Forelimb muscle (tissue), 1 donor: ENCODE measurements around the gene PRKCE. TPM values are rescaled to one million over a fixed set of nuclear protein-coding genes. Genes with fewer than 3 reads are reported as not detected.

Experiments used
- DNase-seq: peaks from one replicate; pipeline ENCODE4 v3.0.0-alpha.2; 2013; ENCODE audit warnings: low read depth
- polyA plus RNA-seq: library from polyadenylated mRNA; unstranded; fragments of 120-200 nt; gene quantifications from one replicate; pipeline ENCODE4 v1.2.1, GENCODE V29; 2013; ENCODE audit not compliant: insufficient read length

PRKCE gene
- polyA plus RNA-seq, 1 donor, result 5.1 TPM

DNA sequence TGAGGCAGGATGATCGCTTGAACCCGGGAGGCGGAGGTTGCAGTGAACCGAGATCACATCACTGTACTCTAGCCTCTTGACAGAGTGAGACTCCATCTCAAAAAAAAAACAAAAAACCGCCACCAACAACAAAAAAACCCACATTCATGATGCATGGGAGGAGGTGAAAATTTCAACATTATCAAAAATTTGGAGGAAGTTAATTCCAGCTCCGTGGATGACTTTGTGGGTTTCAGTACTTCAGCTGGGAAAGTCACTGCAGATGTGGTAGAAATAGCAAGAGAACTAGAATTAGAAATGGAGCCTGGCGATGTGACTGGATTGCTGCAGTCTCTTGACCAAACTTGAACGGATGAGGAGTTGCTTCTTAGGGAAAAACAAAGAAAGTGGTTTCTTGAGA is 74.3 kb downstream of the PRKCE start:
- DNase-seq, result no peak

DNA sequence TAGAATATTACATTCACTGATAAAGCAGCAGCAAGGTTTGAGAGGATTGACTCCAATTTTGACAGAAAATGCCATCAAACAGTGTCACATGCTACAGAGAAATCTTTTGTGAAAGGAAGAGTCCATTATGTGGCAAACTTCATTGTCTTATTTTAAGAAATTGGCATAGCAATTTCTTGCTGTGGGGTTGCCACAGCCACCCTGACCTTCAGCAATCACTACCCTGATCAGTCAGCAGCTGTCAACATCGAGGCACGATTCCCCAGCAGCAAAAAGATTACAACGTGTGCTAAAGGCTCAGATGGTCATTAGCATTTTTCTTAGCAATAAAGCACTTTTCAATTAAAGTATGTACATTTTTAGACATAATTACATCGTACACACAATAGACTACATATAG is 74.7 kb downstream of the PRKCE start:
- no peak for DNase-seq

DNA sequence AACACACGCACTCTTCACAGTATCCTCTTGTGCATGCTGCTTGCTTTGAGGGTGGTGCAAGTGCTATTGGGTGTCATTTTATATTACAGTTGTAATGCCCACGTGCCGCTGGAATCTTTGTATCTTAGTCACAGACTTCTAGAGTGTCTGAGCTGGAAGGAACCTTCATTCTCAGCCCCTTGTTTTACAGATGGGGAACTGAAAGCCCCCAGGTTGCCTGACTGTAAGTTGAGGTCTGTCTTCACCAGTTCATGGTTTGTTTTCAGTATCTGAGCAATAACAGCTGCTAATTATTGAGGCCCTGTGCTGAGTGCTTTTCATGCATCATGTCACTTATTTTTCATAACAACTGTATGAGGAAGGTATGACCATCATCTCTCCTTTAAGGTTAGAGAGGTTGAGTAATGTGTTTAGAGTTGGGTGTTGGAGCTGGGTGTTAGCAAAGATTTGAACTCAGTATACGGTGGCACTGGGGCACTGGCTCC is 77.0 kb downstream of the PRKCE start:
- DNase-seq, result no peak

DNA sequence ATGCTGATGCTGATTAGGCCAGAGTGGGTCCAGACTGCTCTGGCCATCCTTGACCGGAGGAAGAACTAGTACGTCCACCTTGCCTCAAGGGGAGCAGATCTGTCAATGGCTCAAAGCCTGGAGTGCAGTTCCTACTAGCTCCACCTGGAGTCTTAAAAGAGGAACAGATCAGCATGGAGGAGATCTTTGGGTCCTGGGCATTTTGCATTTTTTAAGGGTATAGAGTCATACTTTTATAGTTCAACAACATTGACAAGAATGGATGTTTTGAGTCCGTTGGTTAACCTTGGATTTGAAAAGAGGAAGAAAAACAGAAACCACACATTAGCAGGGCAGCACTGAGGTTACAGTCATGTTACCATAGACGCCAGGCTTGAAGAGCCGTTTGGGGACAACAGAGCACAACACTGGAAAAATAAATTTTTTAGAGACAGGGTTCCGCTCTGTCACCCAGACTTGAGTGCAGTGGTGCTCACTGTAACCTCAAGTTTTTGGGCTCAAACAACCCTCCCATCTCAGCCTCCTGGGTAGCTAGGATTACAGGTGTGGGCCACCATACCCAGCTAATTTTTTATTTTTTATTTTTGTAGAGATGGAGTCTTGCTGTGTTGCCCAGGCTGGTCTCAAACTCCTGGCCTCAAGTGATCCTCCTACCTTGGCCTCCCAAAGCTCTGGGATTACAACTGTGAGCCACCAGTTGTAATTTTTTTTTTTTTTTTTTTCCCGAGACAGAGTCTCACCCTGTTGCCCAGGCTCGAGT is 78.5 kb downstream of the PRKCE start:
- DNase-seq, result no peak

DNA sequence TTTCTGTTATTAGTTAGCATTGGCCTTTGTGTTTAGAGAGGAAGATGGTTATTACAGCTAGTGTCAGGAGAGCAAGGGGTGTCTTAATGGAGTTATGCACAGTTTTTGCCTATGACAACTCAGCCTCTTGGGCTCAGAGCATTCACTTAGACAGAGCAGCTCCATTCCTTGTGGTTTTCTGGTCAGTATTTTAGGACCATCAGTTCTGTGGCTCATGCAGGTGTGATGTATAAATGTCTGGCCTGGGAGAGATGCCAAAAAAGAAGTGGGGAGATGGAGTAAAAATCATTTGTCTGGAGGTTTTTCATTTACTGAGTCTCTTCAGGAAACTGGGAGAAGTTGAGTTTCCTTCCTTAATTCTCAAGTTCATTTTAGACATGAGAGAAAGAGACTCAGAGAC is 79.7 kb downstream of the PRKCE start:
- DNase-seq, result no peak

DNA sequence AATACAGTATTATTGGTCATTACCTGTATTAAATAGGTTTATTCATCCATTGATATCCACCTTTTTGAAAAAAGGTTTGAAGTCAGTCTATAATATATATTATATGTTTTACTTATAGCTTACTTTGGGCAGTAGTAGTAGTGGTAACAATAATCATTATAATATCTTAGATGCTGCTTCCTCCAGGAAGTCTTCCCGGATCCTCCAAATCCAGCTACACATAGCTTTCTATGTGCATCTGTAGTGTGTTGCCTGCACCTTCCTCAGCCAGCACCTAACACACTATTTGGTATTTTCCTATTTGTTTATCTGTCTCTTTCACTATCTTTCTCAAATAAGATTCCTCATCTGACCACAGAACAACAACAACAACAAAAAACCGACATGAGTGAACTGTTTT is 81.0 kb downstream of the PRKCE start:
- no peak for DNase-seq

DNA sequence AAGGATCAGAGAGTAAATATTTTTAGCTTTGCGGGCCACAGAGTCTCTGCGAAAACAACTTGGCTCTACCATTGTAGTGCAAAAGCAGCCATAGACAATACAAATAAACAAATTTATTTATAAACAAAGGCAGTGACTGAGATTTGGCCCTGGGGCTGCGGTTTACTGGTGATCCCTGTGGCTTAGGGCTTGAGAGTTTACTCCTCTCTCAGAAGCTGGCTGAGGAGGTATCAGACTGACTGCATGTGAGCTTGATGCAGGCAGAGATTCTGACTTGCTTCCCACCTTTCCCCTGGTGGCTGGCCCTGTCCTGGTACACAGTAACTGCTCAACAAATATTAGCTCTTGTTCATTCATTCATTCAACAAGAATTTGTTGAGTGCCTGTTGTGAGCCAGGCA is 81.5 kb downstream of the PRKCE start:
- DNase-seq, result no peak

DNA sequence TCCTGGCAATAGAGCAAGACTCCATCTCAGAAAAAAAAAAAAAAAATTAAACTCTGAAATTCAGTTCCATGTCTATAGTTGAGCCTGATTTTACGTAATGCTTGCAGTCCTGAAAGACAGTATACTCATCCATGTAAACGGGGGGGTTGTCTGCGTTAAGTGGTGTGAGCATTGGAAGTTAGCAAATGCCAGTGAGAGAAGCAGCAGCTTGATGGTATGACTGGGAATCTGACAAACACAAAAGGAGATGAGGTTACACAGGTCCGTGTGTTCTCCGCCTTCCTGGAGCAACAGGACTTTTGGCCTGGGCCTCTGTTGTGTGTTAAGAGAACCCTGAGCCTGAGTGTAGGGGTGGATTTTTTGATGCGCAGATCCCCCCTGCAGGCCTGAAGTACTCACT is 82.9 kb downstream of the PRKCE start:
- no peak for DNase-seq

DNA sequence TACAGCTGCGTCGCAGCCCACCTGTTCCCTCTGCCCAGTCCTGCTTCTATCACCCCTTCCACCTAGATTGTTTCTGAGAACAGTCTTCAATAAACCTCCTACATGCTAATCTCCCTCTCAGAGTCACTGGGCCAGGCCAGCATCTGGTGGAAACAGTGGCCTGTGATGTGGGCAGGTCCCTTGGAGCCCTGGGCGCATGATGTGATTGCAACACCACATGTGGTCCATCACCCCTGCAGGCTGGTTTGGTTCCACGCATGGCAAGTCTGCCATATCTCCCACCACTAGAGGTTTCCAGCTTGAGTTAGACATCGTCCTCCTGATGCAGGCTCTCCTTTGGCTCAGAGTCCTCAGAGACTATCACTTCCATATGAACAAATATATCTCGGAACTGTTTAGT is 83.5 kb downstream of the PRKCE start:
- no peak for DNase-seq

DNA sequence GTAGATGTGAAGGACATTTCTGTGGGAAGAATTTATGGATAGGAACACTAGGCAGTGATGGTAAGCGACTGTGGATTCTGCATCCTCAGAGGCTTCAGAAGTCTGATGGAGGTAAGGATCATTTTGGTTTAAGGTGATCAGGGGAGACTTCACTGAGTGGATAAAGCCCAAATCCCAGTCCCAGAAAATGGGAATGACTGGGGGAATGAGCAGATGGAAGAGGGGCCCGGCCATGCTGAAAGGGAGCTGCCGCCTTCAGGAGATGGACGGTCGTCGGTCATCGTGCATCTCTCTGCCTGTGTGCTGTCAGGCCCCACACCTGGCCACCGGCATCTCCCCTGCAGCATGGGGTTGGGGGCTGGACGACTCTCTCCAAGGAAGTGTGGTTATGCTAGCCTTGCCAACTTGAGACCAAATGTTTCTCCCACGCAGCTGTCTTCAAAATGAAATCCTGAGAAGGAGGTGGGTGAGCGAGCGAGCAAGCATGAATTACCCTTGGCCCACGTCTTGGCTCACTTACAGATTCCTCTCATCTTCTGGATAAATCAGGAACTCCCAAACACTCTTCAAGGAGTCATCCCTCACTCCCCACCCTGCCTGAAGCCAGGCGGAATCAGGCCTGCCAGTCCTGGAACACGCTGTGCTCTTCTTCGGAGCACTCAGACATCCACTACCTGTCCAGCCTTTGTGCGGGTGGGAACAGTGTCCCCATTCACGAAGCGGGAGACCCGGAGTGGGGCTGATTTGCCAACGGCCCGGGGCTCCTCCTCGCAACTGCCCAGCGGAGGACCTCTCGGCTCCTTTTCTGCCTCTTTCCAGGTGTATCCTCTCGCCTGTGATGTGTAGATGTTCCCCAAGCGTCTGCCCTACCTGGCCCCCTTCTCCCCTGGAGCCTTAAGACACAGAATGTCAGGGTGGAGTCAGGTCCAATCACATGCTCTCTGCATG is 85.6 kb downstream of the PRKCE start:
- no peak for DNase-seq

DNA sequence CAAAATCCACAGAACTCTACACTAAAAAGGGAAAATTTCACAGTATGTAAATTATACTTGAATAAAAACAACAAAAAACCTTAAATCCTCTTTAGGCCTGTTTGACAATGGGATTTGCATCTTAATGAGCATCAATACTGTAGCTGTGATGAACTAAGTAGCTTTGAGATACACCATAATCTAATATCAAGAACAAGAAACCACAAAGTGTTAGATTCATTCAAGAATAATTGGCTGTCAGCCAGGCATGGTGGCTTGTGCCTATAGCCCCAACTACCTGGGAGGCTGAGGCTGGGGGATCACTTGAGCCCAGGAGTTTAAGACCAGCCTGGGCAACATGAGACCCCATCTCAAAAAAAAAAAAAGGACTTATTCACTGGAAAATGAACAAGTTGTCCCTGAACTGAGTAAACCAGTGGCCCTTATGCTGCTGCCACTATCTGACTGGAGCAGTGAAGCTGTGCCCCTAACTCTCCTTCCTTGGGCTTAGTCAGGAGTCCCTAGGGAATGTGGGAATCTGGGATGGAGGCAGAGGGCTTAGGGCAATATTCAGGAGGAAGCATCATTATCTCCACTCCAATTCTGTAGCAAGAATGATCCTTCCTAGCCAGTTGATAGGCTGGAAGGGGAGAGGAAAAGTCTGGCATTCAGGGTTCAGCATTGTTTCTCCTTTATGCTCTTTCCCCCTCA is 88.5 kb downstream of the PRKCE start:
- no peak for DNase-seq

DNA sequence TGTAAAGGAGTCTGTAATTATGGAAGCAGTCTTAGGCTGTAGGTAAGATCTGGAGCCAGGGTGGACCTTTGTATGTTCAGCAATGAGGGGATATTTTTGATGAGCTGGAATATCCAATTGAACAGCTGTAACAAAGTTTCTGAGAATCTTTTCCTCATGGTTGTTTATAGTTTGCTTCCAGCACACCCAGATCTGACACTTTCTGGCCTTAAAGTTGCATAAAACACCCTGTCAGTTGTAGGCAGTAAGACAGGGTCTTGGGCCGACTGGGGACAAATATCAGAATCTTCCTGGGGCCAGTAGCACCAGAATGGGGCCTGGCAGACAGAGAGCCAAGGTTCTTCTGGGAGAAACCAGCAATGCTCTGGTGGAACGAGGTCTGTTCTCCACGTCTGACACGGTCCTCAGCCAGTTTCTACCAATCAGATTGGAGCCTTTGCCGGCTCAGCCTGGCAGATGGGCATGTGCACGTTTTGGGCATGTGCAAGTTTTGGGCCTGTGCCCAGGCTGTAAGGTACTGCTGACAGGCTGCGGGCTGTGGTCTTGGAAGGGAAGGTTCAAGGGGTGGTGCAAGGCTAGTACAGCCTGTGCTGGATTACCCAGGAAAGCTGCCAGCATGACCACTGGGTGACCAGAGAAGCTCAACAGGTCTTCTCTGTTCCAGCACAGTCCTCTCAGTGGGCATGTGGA is 89.8 kb downstream of the PRKCE start:
- DNase-seq, result no peak

DNA sequence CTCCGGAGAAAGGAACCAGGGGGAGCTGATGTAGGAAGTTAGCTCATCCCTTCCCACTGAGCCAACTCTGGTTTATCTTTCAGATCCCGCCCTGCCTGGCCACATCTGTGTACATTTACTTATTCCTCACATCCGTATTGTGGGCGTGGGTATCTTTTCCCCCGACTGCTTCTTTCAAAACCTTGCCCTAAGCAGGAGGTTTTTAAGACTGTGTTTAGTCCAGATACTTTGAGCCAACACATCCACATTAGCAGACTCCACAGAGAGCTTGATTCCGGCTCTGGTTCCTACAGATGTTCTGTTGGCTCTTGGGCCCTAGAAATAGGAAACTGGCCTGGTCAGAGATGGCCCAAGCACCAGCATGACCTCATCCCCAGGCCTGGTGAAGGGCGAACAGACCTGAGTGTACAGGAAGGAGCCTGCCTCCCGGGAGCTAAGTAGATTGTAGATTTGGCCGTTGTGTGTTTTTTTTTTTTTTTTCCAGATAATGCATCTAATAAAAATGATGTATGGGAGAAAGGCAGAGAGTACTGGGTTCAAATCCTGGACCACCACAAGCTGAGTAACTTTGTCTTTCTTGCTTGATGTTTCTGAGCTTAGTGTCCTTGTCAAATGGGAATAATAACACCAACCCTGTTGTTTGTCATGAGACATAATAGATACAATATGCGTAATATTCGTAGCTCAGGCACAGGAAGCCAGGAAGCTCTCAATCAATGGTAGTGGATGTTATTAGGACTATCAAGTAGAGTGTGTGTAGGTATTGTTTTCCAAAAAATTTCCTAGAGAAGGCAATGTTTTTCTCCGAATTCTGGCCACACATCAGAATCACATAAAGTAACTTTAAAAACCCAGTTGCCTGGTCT is 92.3 kb downstream of the PRKCE start:
- DNase-seq, result peak; percentile 78

DNA sequence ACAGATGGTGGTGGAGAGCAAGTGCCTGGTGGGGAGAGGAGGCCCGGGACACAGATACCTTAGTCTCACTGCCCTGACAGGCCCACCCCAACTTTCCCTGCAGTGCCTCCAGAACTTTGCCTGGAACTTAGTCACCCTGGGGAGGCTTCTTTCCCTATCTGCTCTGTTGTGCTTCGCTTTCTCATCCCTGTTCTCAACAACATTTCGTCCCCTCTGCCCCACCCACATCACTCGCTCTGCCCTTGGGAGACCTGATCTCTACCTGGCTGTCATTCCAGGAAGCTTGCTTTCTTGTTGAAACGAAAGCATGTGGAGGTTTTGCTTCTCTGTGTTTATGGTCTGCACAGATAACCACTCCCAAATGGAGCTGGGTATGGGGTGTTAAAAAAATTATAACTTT is 93.8 kb downstream of the PRKCE start:
- DNase-seq, result no peak

DNA sequence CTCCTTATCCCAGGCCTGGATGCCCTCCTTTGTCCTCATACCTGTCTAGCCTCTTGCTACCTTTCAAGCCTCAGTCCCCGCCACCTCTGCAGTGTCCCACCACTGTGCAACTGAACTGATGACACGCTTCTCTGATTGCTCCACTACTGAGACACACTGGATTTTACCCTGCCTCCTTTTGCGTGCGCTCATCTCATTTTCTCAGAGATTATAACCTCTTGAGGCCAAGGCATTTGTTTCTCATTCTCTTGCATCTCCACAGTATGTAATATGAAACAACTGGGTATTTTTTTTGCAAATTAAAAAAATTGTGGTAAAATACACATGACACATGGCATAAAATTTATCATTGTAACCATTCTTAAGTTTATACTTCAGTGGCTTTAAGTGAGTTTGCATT is 95.4 kb downstream of the PRKCE start:
- DNase-seq, result no peak

DNA sequence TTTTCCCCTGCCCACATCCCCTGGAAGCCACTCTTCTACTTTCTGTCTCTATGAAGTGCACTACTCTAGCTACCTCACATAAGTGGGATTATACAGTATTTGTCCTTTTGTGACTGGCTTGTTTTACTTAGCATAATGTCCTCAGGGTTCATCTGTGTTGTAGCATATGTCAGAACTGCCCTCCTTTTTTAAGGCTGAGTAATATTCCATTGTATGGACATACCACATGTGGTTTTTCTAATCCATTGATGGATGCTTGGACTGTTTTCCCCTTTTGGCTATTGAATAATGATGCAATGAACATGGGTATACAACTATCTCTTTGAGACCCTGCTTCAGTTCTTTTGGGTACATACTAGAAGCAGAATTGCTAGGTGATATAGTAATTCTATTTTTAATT is 95.9 kb downstream of the PRKCE start:
- no peak for DNase-seq

DNA sequence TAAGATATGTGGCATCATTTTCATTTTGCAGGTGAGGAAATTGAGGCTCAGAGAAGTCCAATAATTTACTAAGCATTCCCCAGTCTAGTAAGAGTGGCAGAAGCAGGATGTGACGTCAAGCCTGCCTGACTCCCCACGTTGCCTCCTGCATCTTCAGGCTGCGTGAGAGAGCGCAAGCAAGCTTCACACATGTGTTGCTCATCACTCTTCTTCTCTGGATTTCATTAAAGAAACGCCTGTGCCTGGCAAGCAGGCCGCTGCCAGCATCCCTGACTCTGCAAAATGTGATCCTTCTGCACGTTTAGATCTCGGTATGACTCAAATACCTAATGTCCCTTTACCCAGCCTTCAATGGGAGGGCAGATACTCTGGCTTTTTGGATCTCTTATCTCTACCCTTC is 96.8 kb downstream of the PRKCE start:
- DNase-seq, result no peak

DNA sequence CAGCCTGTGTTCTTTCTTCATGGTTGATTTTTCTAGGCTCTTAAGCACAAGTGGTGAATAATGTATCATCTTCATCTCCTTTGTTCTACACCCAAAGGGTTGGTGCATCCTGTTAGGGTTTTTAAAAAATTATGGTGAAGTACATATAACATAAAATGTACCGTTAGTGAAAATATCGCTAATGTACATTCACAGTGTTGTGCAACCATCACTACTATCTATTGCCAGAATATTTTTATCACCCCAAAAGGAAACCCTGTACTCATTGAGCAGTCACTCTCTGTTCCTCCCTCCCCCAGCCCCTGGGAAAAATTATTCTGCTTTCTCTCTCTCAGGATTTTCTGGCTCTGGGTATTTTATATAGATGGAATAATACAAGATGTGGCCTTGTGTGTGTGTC is 98.5 kb downstream of the PRKCE start:
- DNase-seq, result no peak

DNA sequence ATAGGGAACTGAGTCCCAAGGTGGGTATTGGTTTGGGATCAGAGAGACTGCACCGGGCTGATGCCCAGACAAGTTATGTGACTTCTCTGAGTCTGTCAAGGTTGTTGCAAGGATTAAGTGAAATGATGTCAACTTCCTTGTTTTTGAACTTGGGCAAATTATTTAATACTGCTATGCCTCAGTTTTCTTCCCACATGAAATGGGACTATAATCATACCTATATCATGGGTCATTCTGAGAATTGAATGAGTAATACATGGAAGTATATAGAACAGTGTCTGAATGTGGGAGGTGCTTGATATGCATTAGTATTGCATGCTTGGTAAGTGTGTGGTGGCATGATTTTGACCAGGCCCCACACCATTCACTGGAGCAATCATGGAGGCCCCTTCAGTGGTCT is 99.0 kb downstream of the PRKCE start:
- DNase-seq, result no peak

DNA sequence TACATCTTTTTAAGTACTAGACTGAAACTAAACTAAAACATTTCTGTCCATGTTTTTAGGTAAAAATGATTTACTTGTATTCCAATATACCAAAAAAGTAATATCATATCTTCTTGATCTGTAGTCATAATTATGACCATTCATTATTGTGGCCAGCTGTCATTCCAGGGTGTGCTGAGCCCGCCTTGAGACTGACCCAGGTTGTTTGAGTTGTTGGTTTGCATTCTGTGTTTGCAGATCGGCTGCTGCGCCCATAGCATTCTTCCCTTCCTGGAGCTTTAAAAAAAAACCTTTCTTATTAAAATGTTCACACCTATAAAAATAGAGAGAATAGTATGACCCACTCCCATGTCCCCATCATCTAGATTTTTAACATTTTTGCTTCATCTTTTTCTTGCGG is 101.9 kb downstream of the PRKCE start:
- no peak for DNase-seq
